GM18873 (cell line): ENCODE measurements around the gene PXK.
"Not testable (repeated sequence)": the region's sequence is repeated elsewhere in the genome, so short reads cannot be mapped to it uniquely, and the experiment has no call there.

Experiments used
- ATAC-seq: cut with Tn5 transposase; IDR thresholded peaks from one replicate; pipeline ENCODE4 v1.9.1; 2021; ENCODE audit warnings: mild to moderate bottlenecking, moderate library complexity, moderate number of reproducible peaks; ENCODE audit not compliant: unreplicated experiment, low FRiP score

PXK gene

GRCh38 chr3:58332575-58333188 is at the start of gene PXK:
Gene PXK, plus strand, starts transcription at chr3:58332892. Its CDS starts 97 bp downstream, at chr3:58332989.
- peak; percentile 77 for ATAC-seq

- no peak for ATAC-seq
These were observed 47.4 kb upstream of the PXK start for GRCh38 chr3:58285334-58285733.

GRCh38 chr3:58287354-58287753 is 45.3 kb upstream of the PXK start:
- ATAC-seq = no peak

GRCh38 chr3:58288011-58288728 is 44.5 kb upstream of the PXK start:
- ATAC-seq = no peak

- not testable (repeated sequence) for ATAC-seq
These were observed 43.6 kb upstream of the PXK start for GRCh38 chr3:58288964-58289613.

- not testable (repeated sequence) for ATAC-seq
These were observed 42.2 kb upstream of the PXK start for GRCh38 chr3:58290446-58290845.

GRCh38 chr3:58291671-58292338 is 40.9 kb upstream of the PXK start:
- ATAC-seq = no peak

GRCh38 chr3:58292866-58293265 is 39.8 kb upstream of the PXK start:
- no peak for ATAC-seq

GRCh38 chr3:58293516-58293915 is 39.2 kb upstream of the PXK start:
- no peak for ATAC-seq

GRCh38 chr3:58296269-58296668 is 36.4 kb upstream of the PXK start:
- no peak for ATAC-seq

- ATAC-seq = no peak
These were observed 35.8 kb upstream of the PXK start for GRCh38 chr3:58296843-58297242.

GRCh38 chr3:58298190-58298589 is 34.5 kb upstream of the PXK start:
- ATAC-seq = no peak

GRCh38 chr3:58299075-58299474 is 33.6 kb upstream of the PXK start:
- no peak for ATAC-seq

- no peak for ATAC-seq
These were observed 32.7 kb upstream of the PXK start for GRCh38 chr3:58299839-58300516.

- peak; percentile 83 for ATAC-seq
These were observed 26.6 kb upstream of the PXK start, which contains the start of the genes HTD2 and RPP14 for GRCh38 chr3:58305882-58306711. Gene HTD2, plus strand, starts transcription at chr3:58306520. Its CDS starts 11,094 bp downstream, at chr3:58317614. Gene RPP14, plus strand, starts transcription at chr3:58306245. Its CDS starts 4,085 bp downstream, at chr3:58310330.

- no peak for ATAC-seq
These were observed 25.0 kb upstream of the PXK start for GRCh38 chr3:58307639-58308215.

GRCh38 chr3:58308728-58309127 is 24.0 kb upstream of the PXK start:
- no peak for ATAC-seq

- no peak for ATAC-seq
These were observed 14.9 kb upstream of the PXK start for GRCh38 chr3:58317811-58318210.

- ATAC-seq = no peak
These were observed 10.9 kb upstream of the PXK start for GRCh38 chr3:58321791-58322190.
